Measurements from ENCODE around the gene WDR33. TPM values are rescaled to one million over a fixed set of nuclear protein-coding genes. Genes with fewer than 3 reads are reported as not detected.

Gene WDR33
- total and polyA plus RNA-seq, 2 experiments from 2014 or later: 40.3 to 44.4 TPM

GRCh38 chr2:127790694-127791529, 20.1 kb downstream of the WDR33 start:
- Histone ChIP-seq H3K36me3 (no peaks in the 10 kb centered on the region), H3K9me3 (ENCODE audit: low read depth) (no peaks in the 10 kb centered on the region), H3K27ac (peak overlapping the region; percentile 57), H3K27me3 (no peaks in the 10 kb centered on the region), H3K4me1 (ENCODE audit: low read depth) (no peaks in the 10 kb centered on the region), H3K4me3 (no peak overlapping the region)
- DNase-seq (ENCODE audit: low read depth in 1 of 2, low spot score in 1 of 2): no peak
- TF ChIP-seq CTCF (IDR thresholded peaks at IDR 0.05; ENCODE audit: low read depth, low read length): no peak

DNA sequence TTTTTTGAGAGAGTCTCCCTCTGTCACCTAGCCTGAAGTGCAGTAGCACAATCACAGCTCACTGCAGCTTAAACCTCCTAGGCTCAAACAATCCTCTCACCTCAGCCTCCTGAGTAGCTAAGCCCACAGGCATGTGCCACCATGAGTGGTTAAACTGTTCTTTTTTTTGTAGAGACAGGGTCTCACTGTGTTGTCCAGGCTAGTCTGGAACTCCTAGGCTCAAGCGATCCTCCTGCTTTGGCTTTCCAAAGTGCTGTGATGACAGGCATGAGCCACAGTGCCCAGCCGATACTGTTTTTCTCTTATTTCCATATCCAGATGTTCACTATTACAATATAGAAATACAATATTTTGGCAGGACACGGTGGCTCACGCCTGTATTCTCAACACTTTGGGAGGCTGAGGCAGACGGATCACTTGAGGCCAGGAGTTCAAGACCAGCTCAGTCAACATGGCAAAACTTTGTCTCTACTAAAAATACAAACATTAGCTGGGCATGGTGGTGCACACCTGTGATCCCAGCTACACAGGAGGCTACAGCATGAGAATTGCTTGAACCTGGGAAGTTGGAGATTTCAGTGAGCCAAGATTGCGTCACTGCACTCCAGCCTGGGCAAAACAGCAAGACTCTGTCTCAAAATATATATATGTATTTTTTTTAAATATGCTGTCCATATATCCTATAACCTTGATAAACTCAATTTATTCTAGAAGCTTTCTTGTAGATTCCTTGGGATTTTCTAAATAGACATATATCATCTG, 24.7 kb downstream of the WDR33 start:
- Histone ChIP-seq H3K36me3 (no peaks in the 10 kb centered on the region), H3K27ac (no peak overlapping the region), H3K4me3 (no peak overlapping the region), H3K9me3 (ENCODE audit: low read depth) (no peaks in the 10 kb centered on the region), H3K4me1 (ENCODE audit: low read depth) (no peaks in the 10 kb centered on the region), H3K27me3 (no peaks in the 10 kb centered on the region)
- no peak for TF ChIP-seq CTCF (IDR thresholded peaks at IDR 0.05; ENCODE audit: low read depth, low read length)
- no peak for DNase-seq (ENCODE audit: low read depth in 1 of 2, low spot score in 1 of 2)

GRCh38 chr2:127784965-127785518, 25.9 kb downstream of the WDR33 start:
- H3K27me3 ChIP-seq: no peaks in the 10 kb centered on the region
- H3K9me3 ChIP-seq (ENCODE audit: low read depth): no peaks in the 10 kb centered on the region
- DNase-seq (ENCODE audit: low read depth in 1 of 2, low spot score in 1 of 2): no peak
- no peaks in the 10 kb centered on the region for H3K36me3 ChIP-seq
- no peak for TF ChIP-seq CTCF (IDR thresholded peaks at IDR 0.05; ENCODE audit: low read depth, low read length)
- no peak overlapping the region for H3K4me3 ChIP-seq
- H3K4me1 ChIP-seq (ENCODE audit: low read depth): no peaks in the 10 kb centered on the region
- no peak overlapping the region for H3K27ac ChIP-seq

- no peak overlapping the region for H3K4me3 ChIP-seq
- H3K4me1 ChIP-seq (ENCODE audit: low read depth): no peaks in the 10 kb centered on the region
- H3K9me3 ChIP-seq (ENCODE audit: low read depth): no peaks in the 10 kb centered on the region
Measured at GRCh38 chr2:127783101-127783500, 27.9 kb downstream of the WDR33 start.

More at GRCh38 chr2:127783101-127783500, 27.9 kb downstream of the WDR33 start:
- Histone ChIP-seq H3K36me3 (no peaks in the 10 kb centered on the region), H3K27me3 (no peaks in the 10 kb centered on the region), H3K27ac (no peak overlapping the region)
- TF ChIP-seq CTCF (IDR thresholded peaks at IDR 0.05; ENCODE audit: low read depth, low read length): no peak
- no peak for DNase-seq (ENCODE audit: low read depth in 1 of 2, low spot score in 1 of 2)
